Activated naive CD8-positive, alpha-beta T cell treated with anti-CD3 and anti-CD28 coated beads, Interleukin-2, amount 50 U/mL, for 24 hours (primary cell): Measurements from ENCODE around the gene MORF4L1.
"Not testable (repeated sequence)": the region's sequence is repeated elsewhere in the genome, so short reads cannot be mapped to it uniquely, and the experiment has no call there.

Source experiments
- ATAC-seq: fragments of 150-1000 bp; cut with Tn5 transposase; one replicate; pipeline ENCODE4 v1.10.0; 2021
- DNase-seq: peaks from one replicate; pipeline ENCODE4 v3.0.0; 2021
- H3K27ac Mint-ChIP-seq: one replicate; pipeline ENCODE4 v1.8.0; 2021; ENCODE audit warnings: mild to moderate bottlenecking, mixed read lengths
- H3K27me3 Mint-ChIP-seq: one replicate; pipeline ENCODE4 v1.8.0; 2021; ENCODE audit warnings: mixed read lengths
- H3K36me3 Mint-ChIP-seq: one replicate; pipeline ENCODE4 v1.8.0; 2021; ENCODE audit warnings: low read depth, mixed read lengths
- H3K4me1 Mint-ChIP-seq: one replicate; pipeline ENCODE4 v1.8.0; 2021; ENCODE audit warnings: mixed read lengths
- H3K4me3 Mint-ChIP-seq: one replicate; pipeline ENCODE4 v1.8.0; 2021; ENCODE audit warnings: mild to moderate bottlenecking, moderate library complexity, mixed read lengths
- H3K9me3 Mint-ChIP-seq: one replicate; pipeline ENCODE4 v1.8.0; 2021; ENCODE audit warnings: mixed read lengths

Gene MORF4L1

DNA sequence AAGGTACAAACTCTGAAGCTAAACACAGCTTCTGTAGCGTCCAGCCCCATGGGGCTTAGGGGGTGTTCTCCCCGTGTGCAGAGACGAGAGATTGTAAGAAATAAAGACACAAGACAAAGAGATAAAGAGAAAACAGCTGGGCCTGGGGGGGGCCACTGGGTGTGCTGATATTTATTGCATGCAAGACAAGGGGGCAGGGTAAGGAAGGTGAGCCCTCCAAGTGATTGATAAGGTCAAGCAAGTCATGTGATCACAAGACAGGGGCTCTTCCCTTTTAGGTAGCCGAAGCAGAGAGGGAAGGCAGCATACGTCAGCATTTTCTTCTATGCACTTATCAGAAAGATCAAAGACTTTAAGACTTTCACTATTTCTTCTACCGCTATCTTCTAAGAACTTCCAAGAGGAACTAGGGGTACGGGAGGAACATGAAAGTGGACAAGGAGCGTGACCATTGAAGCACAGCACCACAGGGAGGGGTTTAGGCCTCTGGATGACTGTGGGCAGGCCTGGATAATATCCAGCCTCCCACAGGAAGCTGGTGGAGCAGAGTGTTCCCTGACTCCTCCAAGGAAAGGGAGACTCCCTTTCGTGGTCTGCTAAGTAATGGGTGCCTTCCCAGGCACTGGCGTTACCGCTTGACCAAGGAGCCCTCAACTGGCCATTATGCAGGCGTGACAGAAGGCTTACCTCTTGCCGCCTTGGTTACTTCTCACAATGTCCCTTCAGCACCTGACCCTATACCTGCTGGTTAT is 29.8 kb downstream of the MORF4L1 start:
- H3K4me1 Mint-ChIP-seq, H3K27me3 Mint-ChIP-seq, DNase-seq, ATAC-seq, H3K4me3 Mint-ChIP-seq, H3K9me3 Mint-ChIP-seq: not testable (repeated sequence)
- H3K36me3 Mint-ChIP-seq = peaks cover 65% of the 10 kb centered on the region
- H3K27ac Mint-ChIP-seq = peak overlapping the region; percentile 17

DNA sequence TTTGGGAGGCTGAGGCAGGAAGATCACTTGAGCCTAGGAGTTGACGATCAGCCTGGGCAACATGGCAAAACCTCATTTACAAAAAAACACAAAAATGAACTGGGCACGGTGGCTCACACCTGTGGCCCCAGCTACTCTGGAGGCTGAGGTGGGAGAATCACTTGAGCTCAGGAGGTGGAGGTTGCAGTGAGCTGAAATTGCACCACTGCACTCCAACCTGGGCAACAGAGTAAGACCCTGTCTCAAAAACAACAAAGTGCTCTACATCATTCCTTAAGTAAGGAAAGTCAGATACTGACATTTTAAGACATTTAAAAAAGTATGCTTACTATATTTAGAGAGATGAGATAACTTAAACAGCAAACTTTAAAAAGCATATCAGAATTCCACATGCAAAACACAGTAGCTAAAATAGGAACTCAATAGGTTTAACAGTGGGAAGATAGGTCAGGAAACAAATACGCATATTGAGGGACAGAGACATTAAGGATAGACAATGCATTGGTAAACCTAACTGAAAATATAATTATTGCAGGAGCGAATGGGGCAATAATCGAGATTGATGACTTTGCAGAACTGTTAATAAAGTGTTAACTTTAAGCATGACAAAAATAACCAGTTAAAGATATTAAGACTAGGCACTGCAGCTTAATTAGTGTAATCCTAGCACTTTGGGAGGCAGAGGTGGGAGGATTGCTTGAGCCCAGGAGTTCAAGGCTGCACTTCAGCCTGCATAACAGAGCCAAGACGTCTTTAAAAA is 32.1 kb downstream of the MORF4L1 start:
- DNase-seq = no peak
- H3K9me3 Mint-ChIP-seq = no peaks in the 10 kb centered on the region
- H3K4me3 Mint-ChIP-seq = no peak overlapping the region
- no peak overlapping the region for H3K27ac Mint-ChIP-seq
- H3K27me3 Mint-ChIP-seq = no peaks in the 10 kb centered on the region
- no peak for ATAC-seq
- no peaks in the 10 kb centered on the region for H3K4me1 Mint-ChIP-seq
- H3K36me3 Mint-ChIP-seq = peaks cover 54% of the 10 kb centered on the region

DNA sequence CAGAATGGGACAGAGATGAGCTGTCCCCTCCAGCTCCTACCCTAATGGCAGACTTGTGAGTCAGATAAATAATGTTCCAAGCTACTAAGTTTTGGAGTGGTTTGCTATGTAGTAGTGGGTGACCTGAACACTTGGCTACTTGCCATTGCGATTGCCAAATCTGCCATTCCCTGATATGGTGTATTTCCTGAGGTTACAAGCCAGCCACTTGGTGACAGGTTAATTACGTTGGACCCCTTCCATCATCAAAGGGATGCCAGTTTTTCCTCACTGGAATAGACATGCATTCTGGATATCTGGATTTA is 33.6 kb downstream of the MORF4L1 start:
- Mint-ChIP-seq H3K36me3 (peaks cover 59% of the 10 kb centered on the region), H3K4me3 (no peak overlapping the region), H3K9me3 (no peaks in the 10 kb centered on the region), H3K4me1 (peaks cover 4% of the 10 kb centered on the region), H3K27me3 (no peaks in the 10 kb centered on the region), H3K27ac (no peak overlapping the region)
- no peak for ATAC-seq
- no peak for DNase-seq

DNA sequence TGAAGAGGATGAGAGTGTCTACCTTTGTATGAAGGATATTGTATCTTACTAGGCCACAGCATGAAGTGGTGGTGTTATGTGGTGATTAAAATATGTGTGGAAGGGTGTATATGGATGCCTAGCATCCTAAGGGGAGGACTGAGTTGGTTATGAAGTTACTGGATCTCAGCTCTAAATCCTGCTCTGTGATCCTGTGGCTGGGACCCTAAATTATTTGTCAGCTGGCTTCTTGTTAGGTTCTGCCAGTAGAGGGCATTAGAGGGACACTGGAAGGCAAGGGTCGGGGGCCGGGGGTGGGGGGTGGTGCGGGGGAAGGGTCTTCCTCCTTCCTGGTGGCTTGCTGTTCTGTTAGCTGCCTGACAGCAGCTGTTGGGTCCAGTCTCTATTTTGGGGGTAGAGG is 34.9 kb downstream of the MORF4L1 start:
- no peaks in the 10 kb centered on the region for H3K9me3 Mint-ChIP-seq
- H3K27ac Mint-ChIP-seq = no peak overlapping the region
- peaks cover 4% of the 10 kb centered on the region for H3K4me1 Mint-ChIP-seq
- H3K4me3 Mint-ChIP-seq = no peak overlapping the region
- no peak for ATAC-seq
- peaks cover 52% of the 10 kb centered on the region for H3K36me3 Mint-ChIP-seq
- H3K27me3 Mint-ChIP-seq = no peaks in the 10 kb centered on the region
- DNase-seq = no peak

DNA sequence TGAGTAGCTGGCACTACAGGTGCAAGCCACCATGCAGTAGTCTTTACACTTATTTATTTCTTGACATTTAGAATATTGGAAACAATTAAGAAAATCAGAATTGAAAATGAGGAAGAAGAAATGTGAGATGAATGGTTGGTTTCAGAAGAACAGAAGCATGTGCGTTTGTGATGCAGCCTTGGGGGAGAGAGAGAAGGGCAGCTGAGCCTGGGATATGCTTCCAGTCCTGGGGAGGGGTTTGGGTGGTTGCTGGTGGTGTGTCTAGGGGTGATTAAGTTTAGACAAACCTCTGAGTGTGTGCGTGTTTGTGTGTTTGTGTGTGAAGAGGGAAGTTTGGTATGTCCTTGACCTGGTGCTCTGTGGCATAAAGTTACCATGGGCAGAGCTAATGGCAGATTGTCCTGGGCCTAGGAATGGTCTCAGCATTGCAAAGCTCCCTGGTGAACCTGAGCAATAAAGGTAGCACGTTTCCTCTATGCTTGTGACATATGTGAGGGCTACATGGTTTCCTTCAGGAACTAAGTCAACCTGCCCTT is 36.5 kb downstream of the MORF4L1 start:
- Mint-ChIP-seq H3K9me3 (no peaks in the 10 kb centered on the region), H3K4me3 (no peak overlapping the region), H3K4me1 (peaks cover 4% of the 10 kb centered on the region), H3K36me3 (peaks cover 46% of the 10 kb centered on the region), H3K27me3 (no peaks in the 10 kb centered on the region), H3K27ac (no peak overlapping the region)
- ATAC-seq = no peak
- no peak for DNase-seq

DNA sequence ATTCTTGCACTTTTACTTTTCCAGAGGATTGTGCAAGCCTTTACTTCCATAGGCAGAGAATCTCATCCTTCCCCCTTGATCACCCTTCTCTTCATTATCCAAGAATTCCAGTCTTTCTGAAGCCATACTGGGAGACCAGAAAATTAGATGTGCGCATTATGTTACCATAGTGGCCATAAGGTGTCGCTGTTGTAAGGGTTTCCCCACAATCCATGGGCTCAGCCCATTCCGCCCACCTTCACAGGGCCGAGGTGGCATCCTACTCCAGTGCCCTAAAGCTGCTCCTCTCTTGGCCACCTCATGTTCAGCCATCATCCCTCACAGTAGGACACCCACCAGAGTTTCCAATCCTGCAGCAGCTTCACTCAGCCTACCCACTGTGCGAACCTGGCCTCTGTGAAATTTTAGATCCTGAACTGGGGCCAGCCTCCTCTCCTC is 37.1 kb downstream of the MORF4L1 start:
- Mint-ChIP-seq H3K27me3 (no peaks in the 10 kb centered on the region), H3K27ac (peak overlapping the region; percentile 14), H3K4me3 (no peak overlapping the region), H3K4me1 (peaks cover 7% of the 10 kb centered on the region), H3K36me3 (peaks cover 44% of the 10 kb centered on the region), H3K9me3 (no peaks in the 10 kb centered on the region)
- DNase-seq (peak; percentile 28), ATAC-seq (peak; percentile 45)

DNA sequence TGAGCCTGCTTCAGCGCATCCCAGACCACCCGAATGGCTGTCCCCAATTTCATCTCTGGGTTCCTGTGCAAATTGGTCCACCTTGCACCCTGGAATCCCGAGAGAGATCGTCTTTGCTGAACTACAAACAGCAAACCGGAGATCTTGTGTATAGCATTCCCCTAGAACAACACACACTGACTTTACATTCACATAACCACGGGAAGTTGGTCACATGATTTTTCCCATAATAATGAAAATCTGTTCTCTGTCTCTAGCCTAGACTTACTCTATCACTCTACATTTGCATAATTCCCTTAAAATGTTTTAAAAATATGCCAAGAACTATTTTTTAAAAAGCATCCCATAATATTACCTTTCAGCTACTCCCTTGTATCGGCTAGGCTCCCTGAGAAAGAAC is 37.6 kb downstream of the MORF4L1 start:
- no peak for DNase-seq
- peaks cover 7% of the 10 kb centered on the region for H3K4me1 Mint-ChIP-seq
- no peak overlapping the region for H3K4me3 Mint-ChIP-seq
- H3K9me3 Mint-ChIP-seq = no peaks in the 10 kb centered on the region
- ATAC-seq = no peak
- H3K27me3 Mint-ChIP-seq = no peaks in the 10 kb centered on the region
- H3K36me3 Mint-ChIP-seq = peaks cover 40% of the 10 kb centered on the region
- peak overlapping the region; percentile 14 for H3K27ac Mint-ChIP-seq

DNA sequence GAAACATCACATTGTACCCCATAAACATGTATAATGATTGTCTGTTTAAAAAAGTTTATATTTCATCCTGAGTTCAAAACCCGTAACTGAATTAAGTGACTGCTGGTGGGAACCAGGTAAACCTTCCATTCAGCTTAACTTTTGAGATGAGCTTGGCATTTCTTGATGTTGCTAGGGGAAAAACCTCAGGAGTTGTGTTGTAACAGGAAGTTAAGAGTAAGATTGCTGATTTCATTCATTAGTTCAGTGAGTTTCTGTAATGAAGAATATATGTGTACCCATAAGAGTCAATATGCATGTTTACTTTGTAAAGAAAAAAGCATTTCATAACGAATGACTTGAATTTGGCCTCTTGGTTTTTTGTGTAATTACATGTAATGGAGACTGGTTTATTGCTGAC is 39.6 kb downstream of the MORF4L1 start:
- H3K27ac Mint-ChIP-seq = no peak overlapping the region
- no peaks in the 10 kb centered on the region for H3K9me3 Mint-ChIP-seq
- DNase-seq = no peak
- no peaks in the 10 kb centered on the region for H3K27me3 Mint-ChIP-seq
- no peak overlapping the region for H3K4me3 Mint-ChIP-seq
- H3K4me1 Mint-ChIP-seq = peaks cover 10% of the 10 kb centered on the region
- ATAC-seq = no peak
- H3K36me3 Mint-ChIP-seq = peaks cover 29% of the 10 kb centered on the region

DNA sequence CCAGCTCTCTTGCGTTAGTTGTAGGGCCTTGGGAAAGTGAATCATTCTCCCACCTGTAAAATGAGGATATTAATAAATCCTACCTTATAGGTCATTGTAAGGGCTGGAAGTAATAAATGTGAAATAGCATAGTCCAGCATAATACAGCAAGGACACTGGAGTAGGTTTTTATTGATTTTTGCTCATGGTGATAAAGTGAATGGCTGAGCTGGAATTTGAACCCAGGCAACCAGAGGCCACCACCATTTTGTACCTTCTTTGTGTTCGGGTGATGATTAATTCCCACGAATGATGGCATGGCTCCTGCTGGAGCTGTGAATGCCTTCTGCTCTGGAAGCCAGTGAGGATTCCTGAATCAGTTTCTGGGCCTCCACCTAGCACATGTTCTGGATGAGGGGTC is 40.3 kb downstream of the MORF4L1 start:
- DNase-seq (no peak), ATAC-seq (no peak)
- Mint-ChIP-seq H3K36me3 (peaks cover 32% of the 10 kb centered on the region), H3K27ac (no peak overlapping the region), H3K27me3 (no peaks in the 10 kb centered on the region), H3K9me3 (no peaks in the 10 kb centered on the region), H3K4me1 (peaks cover 10% of the 10 kb centered on the region), H3K4me3 (no peak overlapping the region)

DNA sequence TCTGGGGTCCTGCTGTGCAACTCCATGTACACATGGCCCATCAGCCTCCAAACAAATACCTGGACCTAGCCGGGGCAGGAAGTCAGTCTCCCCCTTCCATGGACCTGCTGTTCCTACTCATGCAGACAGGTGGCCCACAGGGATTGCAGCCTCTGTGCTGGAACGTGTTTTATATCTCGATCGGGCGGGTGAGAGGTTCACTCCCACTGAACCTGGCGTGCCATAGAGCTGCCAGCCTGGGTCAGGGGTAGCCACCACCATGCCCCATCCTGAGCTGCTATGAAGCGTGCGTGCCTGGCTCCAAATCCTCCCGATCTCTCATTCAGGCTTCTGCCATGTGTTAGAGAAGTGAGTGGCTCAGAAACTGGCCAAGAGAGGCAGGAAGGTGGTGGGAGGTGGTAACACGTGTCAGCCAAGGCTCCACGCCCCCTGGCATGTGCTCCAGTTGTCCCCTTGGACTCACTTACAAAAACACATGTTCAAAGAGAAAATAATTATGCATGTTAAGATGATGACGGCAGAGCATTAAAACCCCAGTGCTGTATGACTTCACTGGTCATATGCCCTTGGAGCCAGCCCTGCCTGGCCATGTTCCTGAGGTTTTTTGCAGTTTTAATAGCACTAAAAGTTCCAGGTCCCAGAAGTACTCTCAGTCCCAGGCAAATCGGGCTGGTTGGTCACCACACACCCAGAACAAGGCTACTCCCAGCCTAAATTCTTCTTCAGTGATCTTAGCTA is 41.5 kb downstream of the MORF4L1 start:
- Mint-ChIP-seq H3K4me3 (no peak overlapping the region), H3K4me1 (peaks cover 10% of the 10 kb centered on the region), H3K27me3 (no peaks in the 10 kb centered on the region), H3K9me3 (no peaks in the 10 kb centered on the region), H3K27ac (no peak overlapping the region), H3K36me3 (peaks cover 28% of the 10 kb centered on the region)
- no peak for DNase-seq
- ATAC-seq = no peak

DNA sequence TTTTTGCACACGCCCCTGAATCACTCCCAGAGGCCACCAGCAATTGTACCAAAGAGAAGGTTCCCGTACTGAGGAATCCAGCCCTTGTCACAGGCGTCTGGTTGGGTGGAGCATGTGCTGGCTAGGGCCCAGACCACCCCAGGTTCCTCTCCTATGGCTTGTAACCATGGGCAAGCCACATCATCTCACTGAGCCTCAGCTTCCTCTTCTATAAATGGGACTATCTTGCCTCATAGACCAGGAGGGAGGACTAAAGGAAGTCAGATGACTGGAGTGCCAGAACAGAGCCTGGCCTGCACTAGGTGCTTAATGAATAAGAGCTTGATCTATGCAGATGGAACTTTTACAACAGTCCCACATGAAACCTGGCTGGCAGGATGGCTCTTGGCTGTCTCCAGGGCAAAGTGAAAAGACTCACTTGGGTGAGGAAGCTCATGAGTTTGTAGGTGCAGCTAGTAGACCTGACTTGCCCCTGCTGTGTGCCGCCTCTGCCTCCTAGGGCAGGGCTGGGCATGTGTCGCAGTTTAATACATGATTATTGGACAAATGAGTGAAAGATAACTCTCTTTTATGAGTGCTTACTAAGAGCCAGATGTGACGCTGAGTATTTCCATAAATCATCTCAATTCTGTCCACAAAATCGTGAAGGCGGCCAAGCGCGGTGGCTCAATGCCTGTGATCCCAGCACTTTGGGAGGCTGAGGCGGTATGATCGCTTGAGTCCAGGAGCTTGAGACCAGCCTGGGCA is 42.8 kb downstream of the MORF4L1 start:
- no peaks in the 10 kb centered on the region for H3K27me3 Mint-ChIP-seq
- H3K36me3 Mint-ChIP-seq = peaks cover 24% of the 10 kb centered on the region
- no peak overlapping the region for H3K27ac Mint-ChIP-seq
- no peak for ATAC-seq
- H3K4me1 Mint-ChIP-seq = peaks cover 6% of the 10 kb centered on the region
- no peak overlapping the region for H3K4me3 Mint-ChIP-seq
- no peaks in the 10 kb centered on the region for H3K9me3 Mint-ChIP-seq
- DNase-seq = no peak

DNA sequence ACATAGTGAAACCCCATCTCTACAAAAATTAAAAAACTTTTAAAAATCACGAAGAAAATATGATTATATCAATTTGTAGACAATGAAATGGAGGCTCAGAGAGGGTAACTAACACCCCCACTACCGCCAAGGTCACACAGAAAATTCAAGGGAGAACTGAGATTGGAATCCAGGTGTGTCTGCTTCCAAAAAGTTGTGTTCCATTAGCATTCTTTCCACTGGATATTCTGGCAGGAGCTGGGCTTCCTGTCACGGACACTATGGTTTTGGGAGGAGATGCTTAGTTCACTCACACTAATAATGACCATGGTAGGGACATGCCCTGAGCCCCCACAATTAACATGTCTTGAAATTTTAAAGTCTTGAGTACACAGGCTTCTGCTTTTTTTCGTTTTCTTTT is 43.4 kb downstream of the MORF4L1 start:
- peaks cover 6% of the 10 kb centered on the region for H3K4me1 Mint-ChIP-seq
- H3K36me3 Mint-ChIP-seq = peaks cover 20% of the 10 kb centered on the region
- no peaks in the 10 kb centered on the region for H3K27me3 Mint-ChIP-seq
- DNase-seq (no peak), ATAC-seq (no peak)
- no peak overlapping the region for H3K27ac Mint-ChIP-seq
- no peaks in the 10 kb centered on the region for H3K9me3 Mint-ChIP-seq
- H3K4me3 Mint-ChIP-seq = no peak overlapping the region

DNA sequence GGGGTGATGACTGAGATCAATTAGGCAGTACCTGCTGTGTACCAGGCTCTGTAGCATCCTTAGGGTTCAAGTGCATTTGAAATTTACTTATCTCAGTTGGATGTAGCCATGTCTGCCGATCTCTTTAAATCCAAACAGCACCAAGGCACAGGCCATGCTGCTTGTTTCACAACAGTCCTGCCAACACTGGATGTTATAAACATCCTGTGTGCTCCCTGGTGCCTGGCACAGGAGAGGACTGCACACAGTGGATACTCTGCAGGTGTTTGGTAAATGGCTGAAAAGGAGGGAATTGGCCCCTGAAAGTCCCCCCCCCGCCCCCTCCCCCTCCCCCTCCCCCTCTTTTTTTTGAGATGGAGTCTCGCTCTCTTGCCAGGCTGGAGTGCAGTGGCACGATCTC is 45.2 kb downstream of the MORF4L1 start:
- Mint-ChIP-seq H3K27ac (no peak overlapping the region), H3K9me3 (no peaks in the 10 kb centered on the region), H3K4me3 (no peak overlapping the region), H3K27me3 (no peaks in the 10 kb centered on the region), H3K36me3 (peaks cover 17% of the 10 kb centered on the region), H3K4me1 (peaks cover 6% of the 10 kb centered on the region)
- no peak for DNase-seq
- no peak for ATAC-seq

DNA sequence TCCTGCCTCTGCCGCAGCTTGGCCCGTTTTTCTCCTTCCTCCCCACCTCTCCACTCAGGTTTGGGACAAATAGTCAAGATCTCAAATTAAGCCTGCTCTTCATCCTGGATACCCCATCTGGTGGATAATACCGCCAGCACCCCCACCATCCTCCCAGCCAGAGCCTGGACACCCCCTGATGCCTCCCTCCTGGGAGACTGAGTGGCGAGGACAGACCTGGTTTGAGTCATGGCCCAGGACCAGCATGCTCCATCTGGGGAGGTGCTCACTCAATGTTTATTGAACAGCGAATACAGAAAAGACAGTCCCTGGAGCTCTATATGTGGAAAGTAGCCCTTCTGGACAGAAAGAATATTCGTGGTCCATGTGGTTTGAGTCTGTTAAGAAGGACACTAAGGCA is 48.8 kb downstream of the MORF4L1 start:
- H3K36me3 Mint-ChIP-seq = peaks cover 12% of the 10 kb centered on the region
- H3K4me1 Mint-ChIP-seq = peaks cover 3% of the 10 kb centered on the region
- no peak overlapping the region for H3K27ac Mint-ChIP-seq
- no peaks in the 10 kb centered on the region for H3K27me3 Mint-ChIP-seq
- no peak for ATAC-seq
- H3K9me3 Mint-ChIP-seq = no peaks in the 10 kb centered on the region
- DNase-seq = no peak
- no peak overlapping the region for H3K4me3 Mint-ChIP-seq
